ENCODE measurements around the gene MYOT.

GRCh38 chr5:137833463-137833862 lies 34.2 kb upstream of the MYOT start:
- no peak for TF ChIP-seq CTCF (IDR thresholded peaks at IDR 0.05)
- no peak for TF ChIP-seq POLR2A (IDR thresholded peaks at IDR 0.05)

Measured in esophagus squamous epithelium (tissue), 4 donors.